Measurements from ENCODE around the gene CCDC6.

GRCh38 chr10:59896191-59896590, 10.2 kb downstream of the CCDC6 start:
- TF ChIP-seq CTCF (IDR thresholded peaks at IDR 0.05; ENCODE audit: control extremely low read depth in 1 of 3, insufficient read depth in 1 of 3, low read depth in 1 of 3, low read length in 3 of 3) = no peak
- no peak for TF ChIP-seq EZH2 (IDR thresholded peaks at IDR 0.05; ENCODE audit: low read depth, low read length, severe bottlenecking)
- TF ChIP-seq SP2 (IDR thresholded peaks at IDR 0.05; ENCODE audit: low read length) = no peak
- TF ChIP-seq BACH1 (IDR thresholded peaks at IDR 0.05; ENCODE audit: low read length) = no peak
- TF ChIP-seq POLR2A (IDR thresholded peaks at IDR 0.05; ENCODE audit: control extremely low read depth in 1 of 2, low read depth in 2 of 2, low read length in 2 of 2) = no peak
- TF ChIP-seq RFX5 (IDR thresholded peaks at IDR 0.05; ENCODE audit: borderline replicate concordance, low read depth, low read length) = no peak
- no peak for TF ChIP-seq HDAC6 (IDR thresholded peaks at IDR 0.05; ENCODE audit: low read depth, low read length)
- no peak for TF ChIP-seq SIX5 (IDR thresholded peaks at IDR 0.05; ENCODE audit: low read depth, low read length)

Measured in H1 (cell line).